ENCODE results near the gene SCAPER.

Gene SCAPER

DNA sequence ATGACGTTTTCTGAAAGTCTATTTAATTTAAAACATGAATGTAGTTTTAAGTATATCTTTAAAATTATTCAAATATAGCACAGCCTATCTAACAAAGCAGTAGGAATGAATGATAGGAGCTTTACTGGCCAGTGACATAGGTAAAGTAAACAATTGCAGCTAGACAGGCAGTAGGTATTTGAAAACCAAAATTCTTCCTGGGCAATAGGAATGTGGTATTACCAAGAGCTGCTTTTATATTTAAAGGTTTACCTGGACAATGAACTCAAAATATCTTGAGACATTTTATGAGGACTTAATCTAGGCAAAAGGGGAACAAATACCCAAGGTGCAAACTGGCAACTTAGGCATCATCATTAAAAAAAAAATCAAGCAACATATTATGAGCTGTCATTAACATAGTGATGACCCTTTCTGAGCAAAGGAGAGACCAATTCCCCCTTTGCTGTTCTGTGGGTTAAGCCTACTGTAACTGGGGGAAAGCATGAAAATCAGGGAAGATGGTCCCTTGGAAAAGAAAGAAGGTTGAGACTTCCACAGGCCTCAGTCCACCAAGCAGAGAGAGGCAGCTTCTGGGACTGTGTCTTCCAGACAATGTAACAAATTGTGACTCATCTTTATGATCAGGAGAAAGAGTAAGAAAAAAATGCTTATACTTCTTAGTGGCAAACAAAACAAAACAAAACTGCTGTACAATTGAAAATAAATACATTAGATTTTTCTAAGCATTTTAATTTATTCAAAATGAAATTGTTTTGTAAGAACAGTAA is 555.7 kb downstream of the SCAPER start:
- DNase-seq: no peak

GRCh38 chr15:76347482-76348055 is 557.6 kb downstream of the SCAPER start:
- no peak for DNase-seq

DNA sequence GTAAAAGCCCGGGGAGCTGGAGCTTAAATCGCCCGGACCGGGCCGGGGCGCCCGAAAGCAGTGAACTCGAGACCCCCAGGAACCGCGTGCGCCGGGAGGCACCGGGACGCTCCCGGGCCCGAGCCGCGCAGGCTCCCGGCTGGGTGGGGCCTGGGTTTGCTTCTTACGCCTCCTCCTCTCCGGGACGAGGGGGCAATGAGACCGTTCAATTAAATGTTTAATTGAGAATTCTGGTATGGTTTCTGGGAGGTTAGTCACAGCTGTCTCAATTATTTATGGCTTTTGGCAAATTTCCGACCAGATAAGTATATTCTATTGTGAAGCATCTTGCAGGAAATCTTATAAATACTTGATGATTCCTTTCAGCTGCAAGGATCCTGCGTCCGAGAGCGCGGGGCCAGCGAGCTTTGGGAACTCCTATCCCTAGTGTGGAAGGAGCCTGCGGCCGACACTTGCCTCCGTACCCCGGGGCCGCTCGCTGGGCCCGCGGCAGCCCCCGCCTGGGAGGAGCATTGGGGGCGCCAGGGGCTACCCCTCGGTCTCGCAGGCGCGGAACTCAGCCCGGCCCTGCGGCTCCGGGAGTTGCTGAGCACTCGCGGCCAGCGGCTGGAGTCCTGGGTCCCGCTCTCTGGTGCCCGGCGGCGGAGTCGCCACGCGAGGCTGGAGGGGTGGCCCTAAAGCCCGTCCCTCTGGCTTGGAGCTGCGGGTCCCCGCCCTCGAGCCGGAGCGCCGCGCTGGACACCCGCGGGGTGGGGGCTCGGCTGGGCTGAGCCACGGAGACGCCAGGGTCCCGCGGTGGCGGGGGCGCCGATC is 558.3 kb downstream of the SCAPER start:
- DNase-seq: no peak

GRCh38 chr15:76345880-76346668 is 559.1 kb downstream of the SCAPER start:
- DNase-seq: no peak

DNA sequence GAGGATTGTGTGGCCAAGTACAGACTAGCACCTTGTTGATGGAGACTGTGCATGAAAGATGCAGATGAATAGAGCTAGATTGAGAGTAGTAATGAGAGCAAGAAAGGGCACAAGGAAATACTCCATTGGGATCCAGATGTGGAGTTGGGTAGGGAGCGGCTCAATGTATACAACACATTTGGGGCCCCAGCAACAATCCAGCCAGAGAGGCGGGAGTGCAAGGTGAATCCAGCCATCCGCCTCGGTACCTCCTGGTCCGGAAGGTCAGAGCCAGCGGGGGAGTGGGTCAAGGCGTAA is 559.6 kb downstream of the SCAPER start:
- no peak for DNase-seq

DNA sequence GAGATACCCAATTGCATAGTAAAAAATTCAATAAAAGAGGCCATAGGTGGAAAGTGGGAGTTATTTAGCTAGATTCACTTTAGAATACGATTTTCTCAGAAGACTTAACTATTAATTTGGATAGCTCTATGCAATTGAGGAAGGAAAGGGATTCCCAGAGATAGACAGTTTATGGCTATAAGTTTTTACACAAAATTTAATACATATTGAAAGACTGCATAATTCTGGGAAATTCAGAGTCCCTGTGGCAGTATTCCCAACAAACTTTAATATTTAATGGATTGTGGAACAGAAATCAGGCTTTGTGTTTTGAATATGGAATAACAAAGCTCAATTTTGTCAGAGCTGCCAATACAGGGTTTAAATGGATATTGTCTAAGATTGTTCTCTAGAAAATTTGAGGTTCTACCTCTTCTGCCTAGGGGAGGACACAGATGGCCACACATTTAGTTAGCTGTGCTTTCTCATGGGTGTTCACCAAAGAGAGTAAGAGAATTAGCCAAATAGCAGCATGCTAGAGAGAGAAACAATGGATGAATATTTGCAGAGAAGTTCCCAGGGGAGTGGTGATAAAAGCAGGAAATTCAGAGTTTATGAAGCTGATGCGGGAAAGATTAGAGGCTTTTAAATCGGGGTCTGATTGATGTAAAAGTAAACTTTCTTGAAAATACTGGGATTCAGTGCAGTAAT is 560.1 kb downstream of the SCAPER start:
- DNase-seq: no peak

GRCh38 chr15:76343313-76343996 is 561.7 kb downstream of the SCAPER start:
- no peak for DNase-seq

GRCh38 chr15:76342382-76343201 is 562.5 kb downstream of the SCAPER start:
- DNase-seq: no peak

DNA sequence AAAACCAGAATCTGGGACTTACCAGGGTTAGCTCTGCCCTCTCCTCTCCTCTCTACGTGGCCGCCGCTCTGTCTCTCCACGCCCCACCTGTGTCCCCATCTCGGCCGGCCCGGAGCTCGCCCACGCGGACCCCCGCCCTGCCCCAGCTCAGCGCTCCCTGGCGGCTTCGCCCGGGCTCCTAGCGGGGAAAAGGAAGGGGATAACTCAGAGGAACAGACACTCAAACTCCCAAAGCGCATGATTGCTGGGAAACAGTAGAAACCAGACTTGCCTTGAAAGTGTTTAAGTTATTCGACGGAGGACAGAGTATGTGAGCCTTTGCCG is 563.1 kb downstream of the SCAPER start:
- DNase-seq: no peak

GRCh38 chr15:76341366-76342057 is 563.6 kb downstream of the SCAPER start:
- DNase-seq: no peak

DNA sequence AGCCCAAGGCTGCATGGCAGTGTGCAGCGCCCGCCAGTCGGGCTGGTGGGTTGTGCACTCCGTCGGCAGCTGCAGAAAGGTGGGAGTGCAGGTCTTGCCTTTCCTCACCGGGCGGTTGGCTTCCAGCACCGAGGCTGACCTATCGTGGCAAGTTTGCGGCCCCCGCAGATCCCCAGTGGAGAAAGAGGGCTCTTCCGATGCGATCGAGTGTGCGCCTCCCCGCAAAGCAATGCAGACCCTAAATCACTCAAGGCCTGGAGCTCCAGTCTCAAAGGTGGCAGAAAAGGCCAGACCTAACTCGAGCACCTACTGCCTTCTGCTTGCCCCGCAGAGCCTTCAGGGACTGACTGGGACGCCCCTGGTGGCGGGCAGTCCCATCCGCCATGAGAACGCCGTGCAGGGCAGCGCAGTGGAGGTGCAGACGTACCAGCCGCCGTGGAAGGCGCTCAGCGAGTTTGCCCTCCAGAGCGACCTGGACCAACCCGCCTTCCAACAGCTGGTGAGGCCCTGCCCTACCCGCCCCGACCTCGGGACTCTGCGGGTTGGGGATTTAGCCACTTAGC is 564.3 kb downstream of the SCAPER start:
- peak in 1 of 2 experiments; percentile 44 for DNase-seq

DNA sequence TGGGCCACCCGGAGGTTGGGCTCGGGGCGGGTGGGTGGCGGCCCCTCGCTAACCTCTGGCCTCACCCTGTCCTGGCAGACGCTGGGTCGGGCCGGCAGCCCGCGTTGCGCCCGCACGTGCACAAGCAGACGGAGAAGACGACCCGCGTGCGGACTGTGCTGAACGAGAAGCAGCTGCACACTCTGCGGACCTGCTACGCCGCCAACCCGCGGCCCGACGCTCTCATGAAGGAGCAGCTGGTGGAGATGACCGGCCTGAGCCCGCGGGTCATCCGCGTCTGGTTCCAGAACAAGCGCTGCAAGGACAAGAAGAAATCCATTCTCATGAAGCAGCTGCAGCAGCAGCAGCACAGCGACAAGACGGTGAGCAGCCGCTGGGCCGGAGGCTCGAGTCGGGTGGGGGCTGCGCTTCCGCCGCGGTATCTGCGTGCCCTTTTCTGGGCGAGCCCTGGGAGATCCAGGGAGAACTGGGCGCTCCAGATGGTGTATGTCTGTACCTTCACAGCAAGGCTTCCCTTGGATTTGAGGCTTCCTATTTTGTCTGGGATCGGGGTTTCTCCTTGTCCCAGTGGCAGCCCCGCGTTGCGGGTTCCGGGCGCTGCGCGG is 564.8 kb downstream of the SCAPER start:
- no peak for DNase-seq

- DNase-seq: no peak
These were observed 565.6 kb downstream of the SCAPER start for GRCh38 chr15:76339305-76340197.

GRCh38 chr15:76338486-76339304 is 566.4 kb downstream of the SCAPER start:
- no peak for DNase-seq

DNA sequence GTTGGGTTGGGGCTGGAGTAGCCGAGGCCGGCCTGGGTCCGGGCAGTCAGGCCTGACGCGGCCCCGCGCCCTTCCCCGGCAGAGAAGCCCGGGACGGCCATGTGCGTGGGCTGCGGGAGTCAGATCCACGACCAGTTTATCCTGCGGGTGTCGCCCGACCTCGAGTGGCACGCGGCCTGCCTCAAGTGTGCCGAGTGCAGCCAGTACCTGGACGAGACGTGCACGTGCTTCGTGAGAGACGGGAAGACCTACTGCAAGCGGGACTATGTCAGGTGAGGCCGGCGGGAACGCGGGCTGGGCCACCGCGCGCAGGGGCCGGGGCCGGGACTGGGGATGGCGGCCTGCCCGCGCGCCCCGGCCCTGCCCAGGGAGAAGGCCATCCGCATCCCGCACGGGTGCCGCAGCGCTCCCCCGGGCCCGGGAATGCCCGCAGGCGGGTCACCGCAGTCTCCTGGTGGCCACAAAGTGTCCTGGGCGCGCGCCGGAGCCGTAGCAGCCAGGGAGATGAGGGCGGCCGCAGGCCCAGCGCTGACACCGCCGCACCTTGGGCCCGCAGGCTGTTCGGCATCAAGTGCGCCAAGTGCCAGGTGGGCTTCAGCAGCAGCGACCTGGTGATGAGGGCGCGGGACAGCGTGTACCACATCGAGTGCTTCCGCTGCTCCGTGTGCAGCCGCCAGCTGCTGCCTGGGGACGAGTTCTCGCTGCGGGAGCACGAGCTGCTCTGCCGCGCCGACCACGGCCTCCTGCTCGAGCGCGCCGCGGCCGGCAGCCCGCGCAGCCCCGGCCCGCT is 567.2 kb downstream of the SCAPER start:
- peak in 1 of 2 experiments; percentile 27 for DNase-seq

DNA sequence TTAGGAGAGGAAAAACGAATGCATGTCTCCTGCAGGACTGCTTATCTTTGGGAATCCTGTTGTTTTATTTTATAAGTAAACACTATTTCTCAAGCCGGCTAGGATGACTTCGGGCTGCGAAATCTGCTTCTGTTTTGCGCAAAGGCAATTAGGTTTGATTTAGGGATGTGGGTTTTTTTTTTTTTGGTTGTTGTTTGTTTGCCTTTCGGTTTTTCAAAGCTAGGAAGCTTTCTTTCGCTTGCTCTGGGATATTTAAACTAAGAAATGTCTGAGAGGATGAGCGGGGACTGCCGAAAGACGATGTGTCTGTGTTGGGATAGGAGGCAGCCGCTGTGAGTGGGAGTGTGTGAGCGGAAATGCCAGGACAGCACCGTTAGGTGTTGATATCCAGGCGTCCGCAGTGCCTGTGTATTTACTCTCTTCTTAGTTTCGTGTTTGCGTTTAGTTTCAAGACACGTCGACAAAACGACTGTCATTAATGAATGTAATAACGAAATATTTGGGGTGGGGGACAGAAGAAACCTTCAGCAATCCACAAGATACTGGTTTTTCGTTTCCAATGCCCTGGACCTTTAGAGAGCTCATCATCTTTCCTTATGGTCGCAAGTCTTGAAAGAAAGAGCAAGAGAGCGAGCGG is 568.0 kb downstream of the SCAPER start:
- DNase-seq: no peak

Data from stimulated activated CD4-positive, alpha-beta T cell treated with anti-CD3 and anti-CD28 coated beads, Interleukin-4, amount 100 ng/mL, for 4 hours (primary cell).